ENCODE results near the gene TBC1D8. TPM values are rescaled to one million over a fixed set of nuclear protein-coding genes. Genes with fewer than 3 reads are reported as not detected.

TBC1D8 gene
- total RNA-seq, 3 donors from 2014 or later (not counting 1 experiment from before 2014, with no cell fraction given): 2.2 to 8.7 (median 5.1) TPM

GRCh38 chr2:101109451-101110118 is 41.6 kb downstream of the TBC1D8 start:
- Mint-ChIP-seq H3K4me1 (peaks cover 20 to 26% of the 10 kb centered on the region in 2 donors), H3K36me3 (no peaks in the 10 kb centered on the region), H3K9me3 (no peaks in the 10 kb centered on the region), H3K27me3 (ENCODE audit: low read depth in 2 of 2) (peaks cover 34 to 62% of the 10 kb centered on the region in 2 donors), H3K4me3 (no peak overlapping the region), H3K27ac (no peak overlapping the region)
- Histone ChIP-seq H3K4me1 (ENCODE audit: control insufficient read depth, insufficient read depth, low read length) (peaks cover 25% of the 10 kb centered on the region), H3K27ac (ENCODE audit: low read length) (no peak overlapping the region), H3K9me3 (ENCODE audit: control insufficient read depth, insufficient read depth, low read length) (no peaks in the 10 kb centered on the region), H3K27me3 (ENCODE audit: control insufficient read depth, insufficient read depth, low read length) (peaks cover 34% of the 10 kb centered on the region), H3K36me3 (ENCODE audit: control insufficient read depth, insufficient read depth, low read length) (no peaks in the 10 kb centered on the region), H3K4me3 (ENCODE audit: low read length) (no peak overlapping the region)
- intact Hi-C loops (cut with micrococcal nuclease): no loop called here
- 89% methylated on average over 14 of the region's 14 CpGs for WGBS (ENCODE audit: insufficient coverage)
- TF ChIP-seq, protein P1, sequence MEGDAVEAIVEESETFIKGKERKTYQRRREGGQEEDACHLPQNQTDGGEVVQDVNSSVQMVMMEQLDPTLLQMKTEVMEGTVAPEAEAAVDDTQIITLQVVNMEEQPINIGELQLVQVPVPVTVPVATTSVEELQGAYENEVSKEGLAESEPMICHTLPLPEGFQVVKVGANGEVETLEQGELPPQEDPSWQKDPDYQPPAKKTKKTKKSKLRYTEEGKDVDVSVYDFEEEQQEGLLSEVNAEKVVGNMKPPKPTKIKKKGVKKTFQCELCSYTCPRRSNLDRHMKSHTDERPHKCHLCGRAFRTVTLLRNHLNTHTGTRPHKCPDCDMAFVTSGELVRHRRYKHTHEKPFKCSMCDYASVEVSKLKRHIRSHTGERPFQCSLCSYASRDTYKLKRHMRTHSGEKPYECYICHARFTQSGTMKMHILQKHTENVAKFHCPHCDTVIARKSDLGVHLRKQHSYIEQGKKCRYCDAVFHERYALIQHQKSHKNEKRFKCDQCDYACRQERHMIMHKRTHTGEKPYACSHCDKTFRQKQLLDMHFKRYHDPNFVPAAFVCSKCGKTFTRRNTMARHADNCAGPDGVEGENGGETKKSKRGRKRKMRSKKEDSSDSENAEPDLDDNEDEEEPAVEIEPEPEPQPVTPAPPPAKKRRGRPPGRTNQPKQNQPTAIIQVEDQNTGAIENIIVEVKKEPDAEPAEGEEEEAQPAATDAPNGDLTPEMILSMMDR (IDR thresholded peaks at IDR 0.05): no peak
- no peak for ATAC-seq
- no peak for DNase-seq

DNA sequence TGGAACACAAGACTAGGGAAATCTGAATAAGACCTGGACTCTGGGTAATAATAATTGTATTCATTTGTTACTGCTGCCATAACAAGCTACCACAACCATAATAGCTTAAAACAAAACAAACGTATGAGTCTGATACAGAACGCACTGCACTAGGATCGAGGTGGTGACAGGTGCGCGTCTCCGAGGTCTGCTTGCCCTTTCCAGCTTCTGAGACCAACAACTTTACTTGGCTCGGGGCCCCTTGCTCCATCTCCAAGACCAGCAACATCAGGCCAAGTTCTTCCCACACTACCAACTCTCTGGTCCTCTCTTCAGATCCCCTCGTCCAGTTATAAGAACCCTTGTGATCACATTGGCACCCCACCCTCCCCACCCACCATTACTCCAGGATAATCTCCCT is 42.8 kb downstream of the TBC1D8 start:
- Histone ChIP-seq H3K27ac (ENCODE audit: low read length) (no peak overlapping the region), H3K36me3 (ENCODE audit: control insufficient read depth, insufficient read depth, low read length) (no peaks in the 10 kb centered on the region), H3K27me3 (ENCODE audit: control insufficient read depth, insufficient read depth, low read length) (peaks cover 31% of the 10 kb centered on the region), H3K9me3 (ENCODE audit: control insufficient read depth, insufficient read depth, low read length) (no peaks in the 10 kb centered on the region), H3K4me1 (ENCODE audit: control insufficient read depth, insufficient read depth, low read length) (peaks cover 25% of the 10 kb centered on the region), H3K4me3 (ENCODE audit: low read length) (no peak overlapping the region)
- TF ChIP-seq, protein P1 (IDR thresholded peaks at IDR 0.05): no peak
- DNase-seq: no peak
- WGBS (ENCODE audit: insufficient coverage): 92% methylated on average over 8 of the region's 8 CpGs
- ATAC-seq: no peak
- no peak overlapping the region for H3K4me3 Mint-ChIP-seq
- intact Hi-C loops (cut with micrococcal nuclease): no loop called here
- no peak overlapping the region for H3K27ac Mint-ChIP-seq
- H3K27me3 Mint-ChIP-seq (ENCODE audit: low read depth in 2 of 2): peaks cover 36 to 61% of the 10 kb centered on the region in 2 donors
- H3K4me1 Mint-ChIP-seq: peaks cover 20 to 26% of the 10 kb centered on the region in 2 donors
- H3K36me3 Mint-ChIP-seq: no peaks in the 10 kb centered on the region
- no peaks in the 10 kb centered on the region for H3K9me3 Mint-ChIP-seq

GRCh38 chr2:101107241-101107640 is 43.9 kb downstream of the TBC1D8 start:
- Mint-ChIP-seq H3K9me3 (peaks cover 0 to 4% of the 10 kb centered on the region in 2 donors), H3K4me3 (no peak overlapping the region), H3K27me3 (ENCODE audit: low read depth in 2 of 2) (peaks cover 32 to 50% of the 10 kb centered on the region in 2 donors), H3K27ac (no peak overlapping the region), H3K4me1 (peaks cover 20 to 26% of the 10 kb centered on the region in 2 donors), H3K36me3 (peaks cover 9% of the 10 kb centered on the region)
- 76% methylated on average over 1 of the region's 1 CpG for WGBS (ENCODE audit: insufficient coverage)
- DNase-seq: no peak
- H3K27me3 ChIP-seq (ENCODE audit: control insufficient read depth, insufficient read depth, low read length): peaks cover 22% of the 10 kb centered on the region
- intact Hi-C loops (cut with micrococcal nuclease): no loop called here
- no peak overlapping the region for H3K4me3 ChIP-seq (ENCODE audit: low read length)
- no peak for ATAC-seq
- peaks cover 25% of the 10 kb centered on the region for H3K4me1 ChIP-seq (ENCODE audit: control insufficient read depth, insufficient read depth, low read length)
- TF ChIP-seq, protein P1 (IDR thresholded peaks at IDR 0.05): no peak
- H3K27ac ChIP-seq (ENCODE audit: low read length): no peak overlapping the region
- peaks cover under 1% of the 10 kb centered on the region for H3K9me3 ChIP-seq (ENCODE audit: control insufficient read depth, insufficient read depth, low read length)
- H3K36me3 ChIP-seq (ENCODE audit: control insufficient read depth, insufficient read depth, low read length): no peaks in the 10 kb centered on the region
